ENCODE results near the gene ATP8A1. TPM values are rescaled to one million over a fixed set of nuclear protein-coding genes. Genes with fewer than 3 reads are reported as not detected.

ATP8A1 gene
- total RNA-seq, 1 experiment from 2014 or later: 0.80 TPM

DNA sequence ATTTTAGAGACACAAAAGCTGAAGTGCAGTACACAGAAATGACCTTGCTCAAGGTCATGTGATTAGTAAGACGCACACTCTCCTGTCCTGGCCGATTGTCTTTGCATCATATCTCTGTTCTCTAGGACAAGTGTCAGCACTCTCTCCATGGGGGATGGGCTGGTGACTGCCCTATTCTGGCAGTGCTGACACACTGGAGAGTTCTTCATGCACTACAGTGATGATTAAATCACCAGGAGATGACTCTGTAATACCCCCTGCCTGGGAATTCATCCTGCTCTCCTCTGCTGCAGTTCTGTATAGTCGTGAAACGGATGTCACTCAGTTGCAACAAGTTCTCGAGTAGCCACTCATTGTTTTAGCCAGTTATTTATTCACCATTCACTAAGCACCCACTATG lies 264.9 kb downstream of the ATP8A1 start:
- Histone ChIP-seq H3K27me3 (ENCODE audit: control insufficient read depth, insufficient read depth, low read length) (peaks cover 5% of the 10 kb centered on the region), H3K27ac (ENCODE audit: low read length) (no peak overlapping the region), H3K9me3 (ENCODE audit: control insufficient read depth, insufficient read depth, low read depth, low read length) (no peaks in the 10 kb centered on the region), H3K36me3 (ENCODE audit: control insufficient read depth, insufficient read depth, low read length) (no peaks in the 10 kb centered on the region), H3K4me3 (ENCODE audit: low read depth in 2 of 2, low read length in 2 of 2) (no peak overlapping the region), H3K4me1 (ENCODE audit: control insufficient read depth, insufficient read depth, low read length) (no peaks in the 10 kb centered on the region)
- no TSS peak for BruUV-seq (replicated peaks)
- DNase-seq (ENCODE audit: low read depth, low spot score) (no peak), ATAC-seq (no peak)
- in situ Hi-C loops (cut with HindIII; ENCODE audit: low pct_unique_long_range_greater_than_20kb, low sequenced_read_pairs) (no loop called here), intact Hi-C loops (cut with micrococcal nuclease; ENCODE audit: unreplicated experiment) (no loop called here)
- TF ChIP-seq REST (IDR thresholded peaks at IDR 0.05; ENCODE audit: insufficient read depth in 1 of 2, low read depth in 2 of 2, low read length in 1 of 2): no peak
- TF ChIP-seq, protein P1, sequence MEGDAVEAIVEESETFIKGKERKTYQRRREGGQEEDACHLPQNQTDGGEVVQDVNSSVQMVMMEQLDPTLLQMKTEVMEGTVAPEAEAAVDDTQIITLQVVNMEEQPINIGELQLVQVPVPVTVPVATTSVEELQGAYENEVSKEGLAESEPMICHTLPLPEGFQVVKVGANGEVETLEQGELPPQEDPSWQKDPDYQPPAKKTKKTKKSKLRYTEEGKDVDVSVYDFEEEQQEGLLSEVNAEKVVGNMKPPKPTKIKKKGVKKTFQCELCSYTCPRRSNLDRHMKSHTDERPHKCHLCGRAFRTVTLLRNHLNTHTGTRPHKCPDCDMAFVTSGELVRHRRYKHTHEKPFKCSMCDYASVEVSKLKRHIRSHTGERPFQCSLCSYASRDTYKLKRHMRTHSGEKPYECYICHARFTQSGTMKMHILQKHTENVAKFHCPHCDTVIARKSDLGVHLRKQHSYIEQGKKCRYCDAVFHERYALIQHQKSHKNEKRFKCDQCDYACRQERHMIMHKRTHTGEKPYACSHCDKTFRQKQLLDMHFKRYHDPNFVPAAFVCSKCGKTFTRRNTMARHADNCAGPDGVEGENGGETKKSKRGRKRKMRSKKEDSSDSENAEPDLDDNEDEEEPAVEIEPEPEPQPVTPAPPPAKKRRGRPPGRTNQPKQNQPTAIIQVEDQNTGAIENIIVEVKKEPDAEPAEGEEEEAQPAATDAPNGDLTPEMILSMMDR (IDR thresholded peaks at IDR 0.05): no peak
- TF ChIP-seq TCF7L2 (IDR thresholded peaks at IDR 0.05; ENCODE audit: low read depth, low read length): no peak
- TF ChIP-seq POLR2AphosphoS5 (IDR thresholded peaks at IDR 0.05; ENCODE audit: low read depth, low read length): no peak
- TF ChIP-seq SIN3A (IDR thresholded peaks at IDR 0.05; ENCODE audit: borderline replicate concordance, insufficient read depth, low read depth, low read length): no peak
- ChIA-PET CTCF (no interaction called here), POLR2A (no interaction called here)

- ATAC-seq: no peak
- in situ Hi-C loops (cut with HindIII; ENCODE audit: low pct_unique_long_range_greater_than_20kb, low sequenced_read_pairs): no loop called here
- Histone ChIP-seq H3K27me3 (ENCODE audit: control insufficient read depth, insufficient read depth, low read length) (peaks cover 2% of the 10 kb centered on the region; the same call in 1 of the 2 replicates), H3K4me3 (ENCODE audit: low read depth in 2 of 2, low read length in 2 of 2) (no peak overlapping the region), H3K27ac (ENCODE audit: low read length) (no peak overlapping the region), H3K4me1 (ENCODE audit: control insufficient read depth, insufficient read depth, low read length) (no peaks in the 10 kb centered on the region), H3K36me3 (ENCODE audit: control insufficient read depth, insufficient read depth, low read length) (no peaks in the 10 kb centered on the region), H3K9me3 (ENCODE audit: control insufficient read depth, insufficient read depth, low read depth, low read length) (no peaks in the 10 kb centered on the region)
- intact Hi-C loops (cut with micrococcal nuclease; ENCODE audit: unreplicated experiment): no loop called here
- CTCF ChIA-PET: no interaction called here
- POLR2A ChIA-PET: no interaction called here
- TF ChIP-seq REST (IDR thresholded peaks at IDR 0.05; ENCODE audit: insufficient read depth in 1 of 2, low read depth in 2 of 2, low read length in 1 of 2): no peak
- no peak for TF ChIP-seq TCF7L2 (IDR thresholded peaks at IDR 0.05; ENCODE audit: low read depth, low read length)
- no peak for TF ChIP-seq POLR2AphosphoS5 (IDR thresholded peaks at IDR 0.05; ENCODE audit: low read depth, low read length)
- TF ChIP-seq SIN3A (IDR thresholded peaks at IDR 0.05; ENCODE audit: borderline replicate concordance, insufficient read depth, low read depth, low read length): no peak
- TF ChIP-seq, protein P1 (IDR thresholded peaks at IDR 0.05): no peak
- BruUV-seq (replicated peaks): no TSS peak
- DNase-seq (ENCODE audit: low read depth, low spot score): no peak
Measured at GRCh38 chr4:42391355-42391664, 265.6 kb downstream of the ATP8A1 start.
